ENCODE results near the gene ASB18.

- TF ChIP-seq RAD21 (IDR thresholded peaks at IDR 0.05 in 1 of 2, conservative IDR thresholded peaks at IDR 0.05 in 1 of 2; ENCODE audit: low read depth in 2 of 2, low read length in 2 of 2) (peak; percentile 7 to 30; a peak in 2 of 4 replicates), EGR1 (IDR thresholded peaks at IDR 0.05; ENCODE audit: borderline replicate concordance, low read depth, low read length) (no peak), GABPA (IDR thresholded peaks at IDR 0.05; ENCODE audit: borderline replicate concordance, insufficient read depth, low read length) (no peak), MAX (IDR thresholded peaks at IDR 0.05) (no peak), EP300 (IDR thresholded peaks at IDR 0.05; ENCODE audit: borderline replicate concordance in 1 of 2, low read depth in 2 of 2, low read length in 2 of 2) (no peak), CTCF (IDR thresholded peaks at IDR 0.05; ENCODE audit: control extremely low read depth in 1 of 3, insufficient read depth in 1 of 3, low read depth in 1 of 3, low read length in 3 of 3) (peak; percentile 32 to 49 (median 40); a peak in 3 of 4 replicates), CREB1 (IDR thresholded peaks at IDR 0.05) (peak; percentile 51; the same call in 1 of the 2 replicates), USF2 (IDR thresholded peaks at IDR 0.05; ENCODE audit: low read length) (no peak), POLR2A (IDR thresholded peaks at IDR 0.05; ENCODE audit: control extremely low read depth in 1 of 2, low read depth in 2 of 2, low read length in 2 of 2) (no peak), RFX5 (IDR thresholded peaks at IDR 0.05; ENCODE audit: borderline replicate concordance, low read depth, low read length) (no peak), MAFK (IDR thresholded peaks at IDR 0.05; ENCODE audit: low read depth, low read length) (no peak), ATF2 (IDR thresholded peaks at IDR 0.05; ENCODE audit: low read length) (peak; percentile 90), CEBPB (IDR thresholded peaks at IDR 0.05; ENCODE audit: low read depth, low read length) (peak; percentile 79)
These were observed 54.7 kb downstream of the ASB18 start for GRCh38 chr2:236209535-236209934.

All from H1 (cell line).